Epithelial cell of esophagus (primary cell): ENCODE data around the gene MRPS34.
A peak's percentile ranks its signal among the peaks of the same experiment; 100 is the strongest.

Experiments
- DNase-seq: peaks from one replicate; pipeline ENCODE4 v3.0.0; 2010; ENCODE audit warnings: low read depth
- H3K4me3 ChIP-seq: 2 replicates; pipeline ENCODE4 v1.5.1; 2011; ENCODE audit warnings: mild to moderate bottlenecking, low read length, control low read depth
- TF ChIP-seq, protein P1 (sequence below): IDR thresholded peaks from 2 replicates; pipeline ENCODE4 v1.5.1; 2011; ENCODE audit warnings: low read depth, mild to moderate bottlenecking, low read length, control low read depth, inconsistent platforms; ENCODE audit not compliant: insufficient read depth; ENCODE audit errors: missing control alignments

The MRPS34 gene

DNA sequence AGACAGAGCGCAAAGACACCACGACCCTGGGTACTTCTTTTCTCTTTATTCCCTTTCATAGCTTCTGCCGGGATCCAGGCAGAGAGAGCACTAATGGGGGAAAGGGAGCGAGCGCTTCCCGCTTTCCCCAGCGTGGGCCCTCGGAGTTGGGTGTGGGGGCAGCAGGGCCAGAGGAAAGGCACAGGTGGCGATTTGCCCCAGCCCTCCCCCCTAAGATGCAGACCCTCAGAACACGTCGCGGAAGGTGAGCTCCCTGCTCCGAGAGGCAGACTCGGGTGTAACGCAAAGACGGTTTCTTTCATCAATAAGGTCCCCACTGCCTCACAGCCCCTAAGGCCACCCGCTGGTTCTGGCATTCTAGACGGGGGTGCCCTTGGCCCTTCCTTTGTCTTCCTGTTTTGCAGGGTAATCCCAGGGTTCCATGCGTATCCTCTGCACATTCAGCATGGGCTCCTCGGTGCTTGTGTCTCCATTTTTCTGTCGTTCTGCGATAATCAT is 1.0 kb downstream of the MRPS34 start:
- H3K4me3 ChIP-seq: peak overlapping the region; percentile 71
- no peak for DNase-seq
- TF ChIP-seq, protein P1, sequence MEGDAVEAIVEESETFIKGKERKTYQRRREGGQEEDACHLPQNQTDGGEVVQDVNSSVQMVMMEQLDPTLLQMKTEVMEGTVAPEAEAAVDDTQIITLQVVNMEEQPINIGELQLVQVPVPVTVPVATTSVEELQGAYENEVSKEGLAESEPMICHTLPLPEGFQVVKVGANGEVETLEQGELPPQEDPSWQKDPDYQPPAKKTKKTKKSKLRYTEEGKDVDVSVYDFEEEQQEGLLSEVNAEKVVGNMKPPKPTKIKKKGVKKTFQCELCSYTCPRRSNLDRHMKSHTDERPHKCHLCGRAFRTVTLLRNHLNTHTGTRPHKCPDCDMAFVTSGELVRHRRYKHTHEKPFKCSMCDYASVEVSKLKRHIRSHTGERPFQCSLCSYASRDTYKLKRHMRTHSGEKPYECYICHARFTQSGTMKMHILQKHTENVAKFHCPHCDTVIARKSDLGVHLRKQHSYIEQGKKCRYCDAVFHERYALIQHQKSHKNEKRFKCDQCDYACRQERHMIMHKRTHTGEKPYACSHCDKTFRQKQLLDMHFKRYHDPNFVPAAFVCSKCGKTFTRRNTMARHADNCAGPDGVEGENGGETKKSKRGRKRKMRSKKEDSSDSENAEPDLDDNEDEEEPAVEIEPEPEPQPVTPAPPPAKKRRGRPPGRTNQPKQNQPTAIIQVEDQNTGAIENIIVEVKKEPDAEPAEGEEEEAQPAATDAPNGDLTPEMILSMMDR: no peak

DNA sequence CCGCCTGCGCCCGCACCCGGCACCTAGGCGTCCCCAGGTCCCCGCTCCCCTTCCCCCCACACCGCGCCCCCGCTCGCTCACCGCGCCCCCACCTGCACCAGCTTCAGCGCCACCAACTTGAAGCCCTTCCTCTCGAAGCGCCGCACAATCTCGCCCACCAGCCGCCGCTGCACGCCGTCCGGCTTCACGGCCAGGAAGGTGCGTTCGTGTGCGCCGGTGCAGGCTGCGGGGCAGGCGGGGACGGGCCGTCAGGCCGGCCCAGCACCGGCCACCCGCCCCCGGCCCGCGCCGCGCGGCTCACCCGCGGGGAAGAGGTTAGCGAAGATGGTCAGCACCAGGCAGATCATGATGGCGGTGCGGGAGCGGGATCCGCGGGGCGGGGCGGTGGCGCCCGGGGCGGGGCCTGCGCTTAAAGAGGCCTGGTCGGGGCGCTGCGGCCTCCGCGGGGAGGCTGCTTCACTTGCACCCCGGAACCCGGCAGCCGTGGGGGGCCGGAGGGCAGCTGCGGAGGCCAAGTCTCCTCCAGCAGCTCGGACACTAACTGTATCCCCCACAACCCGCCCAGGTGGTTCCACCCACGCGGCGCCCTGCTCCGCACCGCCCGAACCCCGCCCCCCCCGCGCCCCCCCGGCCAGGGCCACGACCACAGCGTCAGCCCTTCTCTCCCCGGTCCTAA is 1.6 kb downstream of the MRPS34 start, which contains the start of gene NME3:
Gene NME3, minus strand, starts transcription at position 356 of the 676 bp plus-strand sequence. Its CDS starts 9 bp downstream, at position 347.
- DNase-seq: peak; percentile 73
- H3K4me3 ChIP-seq: peak within 1 kb of the TSS; percentile 71
- TF ChIP-seq, protein P1: no peak

DNA sequence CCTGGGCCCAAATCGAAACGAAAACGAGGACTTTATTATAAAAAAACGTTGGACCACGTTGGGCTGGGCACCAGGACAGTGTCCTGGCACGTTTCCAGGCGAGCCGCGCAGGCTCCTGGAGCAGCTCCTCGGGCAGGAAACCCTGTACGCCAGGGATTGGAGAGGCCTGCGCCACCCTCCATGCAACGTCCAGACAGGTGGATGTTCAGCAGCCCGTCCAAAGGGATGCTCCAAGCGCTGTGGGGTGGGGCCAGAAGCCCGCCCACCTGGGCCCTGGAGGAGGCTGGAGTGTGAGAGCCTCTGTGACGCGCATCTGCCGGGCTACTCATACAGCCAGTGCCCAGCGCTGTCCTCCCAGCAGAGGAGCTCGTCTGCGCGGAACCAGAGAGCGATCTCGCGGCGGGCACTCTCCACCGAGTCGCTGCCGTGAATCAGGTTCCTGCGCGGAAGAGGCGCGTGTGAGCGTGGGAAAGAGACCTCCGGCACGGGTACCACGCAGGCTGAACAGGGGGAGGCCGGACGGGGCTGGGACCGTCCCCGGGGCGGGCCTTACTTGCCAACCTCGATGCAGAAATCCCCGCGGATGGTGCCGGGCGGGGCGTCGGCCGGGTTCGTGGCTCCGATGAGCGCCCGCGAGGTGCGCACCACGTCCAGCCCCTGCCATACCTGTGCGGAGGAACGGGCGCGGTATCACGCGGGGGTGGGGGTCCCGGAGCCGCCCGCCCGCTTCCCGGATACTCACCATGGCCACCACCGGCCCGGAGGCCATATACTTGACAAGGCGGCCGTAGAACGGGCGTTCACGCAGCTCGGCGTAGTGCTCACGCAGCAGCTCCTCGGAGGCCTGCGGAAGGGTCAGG is 2.4 kb downstream of the MRPS34 start:
- DNase-seq: peak; percentile 81
- TF ChIP-seq, protein P1: no peak
- peak overlapping the region; percentile 71 for H3K4me3 ChIP-seq

GRCh38 chr16:1769402-1770300 is 3.3 kb downstream of the MRPS34 start:
- H3K4me3 ChIP-seq: no peak overlapping the region
- TF ChIP-seq, protein P1: no peak

GRCh38 chr16:1768767-1769401 is 4.0 kb downstream of the MRPS34 start:
- H3K4me3 ChIP-seq: no peak overlapping the region
- TF ChIP-seq, protein P1: no peak
- no peak for DNase-seq

More at GRCh38 chr16:1769402-1770300, 3.3 kb downstream of the MRPS34 start:
- DNase-seq: no peak
